ENCODE data around the gene TUBD1.
"Not testable (repeated sequence)": the region's sequence is repeated elsewhere in the genome, so short reads cannot be mapped to it uniquely, and the experiment has no call there.

Gene TUBD1

GRCh38 chr17:59838052-59838916 lies 54.5 kb downstream of the TUBD1 start:
- TF ChIP-seq CTCF (conservative IDR thresholded peaks at IDR 0.05) (no peak), ZFX (IDR thresholded peaks at IDR 0.05) (no peak)
- H3K27ac ChIP-seq, result peak overlapping the region; percentile 98

- no peak for TF ChIP-seq ZFX (IDR thresholded peaks at IDR 0.05)
- TF ChIP-seq CTCF (conservative IDR thresholded peaks at IDR 0.05), result no peak
- H3K27ac ChIP-seq, result peak overlapping the region; percentile 98
These were observed 55.3 kb downstream of the TUBD1 start for GRCh38 chr17:59837308-59838051.

- TF ChIP-seq CTCF (conservative IDR thresholded peaks at IDR 0.05) (no peak), ZFX (IDR thresholded peaks at IDR 0.05) (no peak)
- H3K27ac ChIP-seq, result no peak overlapping the region
These were observed 59.8 kb downstream of the TUBD1 start for GRCh38 chr17:59832883-59833379.

GRCh38 chr17:59830846-59831486 lies 61.8 kb downstream of the TUBD1 start:
- no peak for TF ChIP-seq CTCF (conservative IDR thresholded peaks at IDR 0.05)
- TF ChIP-seq ZFX (IDR thresholded peaks at IDR 0.05), result no peak
- no peak overlapping the region for H3K27ac ChIP-seq

- H3K27ac ChIP-seq, result no peak overlapping the region
- no peak for TF ChIP-seq CTCF (conservative IDR thresholded peaks at IDR 0.05)
- TF ChIP-seq ZFX (IDR thresholded peaks at IDR 0.05), result no peak
These were observed 62.6 kb downstream of the TUBD1 start for GRCh38 chr17:59830007-59830630.

- no peak for TF ChIP-seq ZFX (IDR thresholded peaks at IDR 0.05)
- no peak for TF ChIP-seq CTCF (conservative IDR thresholded peaks at IDR 0.05)
- H3K27ac ChIP-seq, result no peak overlapping the region
These were observed 63.3 kb downstream of the TUBD1 start for GRCh38 chr17:59829217-59830006.

- not testable (repeated sequence) for H3K27ac ChIP-seq
These were observed 63.9 kb downstream of the TUBD1 start for GRCh38 chr17:59828819-59829216.

Measured in C4-2B (cell line).